HCT116 (cell line): ENCODE data around the gene WDHD1.

Experiments used
- FOSL1 ChIP-seq: IDR thresholded peaks from 2 replicates; pipeline ENCODE4 v1.6.1; 2012; ENCODE audit warnings: low read depth
- JUND ChIP-seq: IDR thresholded peaks from 2 replicates; pipeline ENCODE4 v1.6.1; 2012
- SIN3A ChIP-seq: IDR thresholded peaks from 2 replicates; pipeline ENCODE4 v1.6.1; 2012; ENCODE audit warnings: low read depth
- ZNF274 ChIP-seq: fragments of 200-500 bp; sonication (Bioruptor generic); IDR thresholded peaks from 2 replicates; pipeline ENCODE4 v1.6.1; 2014; ENCODE audit warnings: mild to moderate bottlenecking, low read depth, low read length, inconsistent platforms
- TF ChIP-seq, protein P1 (sequence below), 3 experiments: fragments of 200-600 bp in 1 of 3; sonication (generic) in 1 of 3; IDR thresholded peaks in 2 of 3; conservative IDR thresholded peaks in 1 of 3; 2 replicates each; pipeline ENCODE4 v1.5.1; 2012 to 2017; ENCODE audit warnings: low read depth in 2 of 3, low read length in 2 of 3, antibody characterized with exemption in 1 of 3, borderline replicate concordance in 1 of 3, control low read depth in 1 of 3, mild to moderate bottlenecking in 1 of 3, mixed read lengths in 1 of 3, mixed run types in 1 of 3, moderate library complexity in 1 of 3; ENCODE audit not compliant: insufficient read depth in 1 of 3

DNA sequence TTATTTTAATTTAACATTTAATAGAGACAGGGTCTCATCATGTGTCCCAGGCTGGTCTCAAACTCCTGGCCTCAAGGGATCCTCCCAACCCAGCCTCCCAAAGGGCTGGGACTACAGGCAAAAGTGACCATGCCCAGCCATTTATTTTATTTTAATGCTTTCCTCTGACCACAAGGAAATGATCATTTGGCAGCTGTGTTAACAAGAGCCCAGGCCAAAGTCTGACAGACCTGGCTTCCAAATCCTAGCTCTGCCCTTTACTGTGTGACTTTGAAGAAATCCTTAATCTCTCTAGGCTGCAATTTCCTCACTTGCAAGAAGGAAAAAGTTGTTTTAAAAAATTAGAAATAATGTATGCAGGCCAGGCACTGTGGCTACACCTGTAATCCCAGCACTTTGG lies 107.6 kb downstream of the WDHD1 start:
- TF ChIP-seq SIN3A (no peak), ZNF274 (no peak), FOSL1 (no peak), JUND (no peak)
- TF ChIP-seq, protein P1, sequence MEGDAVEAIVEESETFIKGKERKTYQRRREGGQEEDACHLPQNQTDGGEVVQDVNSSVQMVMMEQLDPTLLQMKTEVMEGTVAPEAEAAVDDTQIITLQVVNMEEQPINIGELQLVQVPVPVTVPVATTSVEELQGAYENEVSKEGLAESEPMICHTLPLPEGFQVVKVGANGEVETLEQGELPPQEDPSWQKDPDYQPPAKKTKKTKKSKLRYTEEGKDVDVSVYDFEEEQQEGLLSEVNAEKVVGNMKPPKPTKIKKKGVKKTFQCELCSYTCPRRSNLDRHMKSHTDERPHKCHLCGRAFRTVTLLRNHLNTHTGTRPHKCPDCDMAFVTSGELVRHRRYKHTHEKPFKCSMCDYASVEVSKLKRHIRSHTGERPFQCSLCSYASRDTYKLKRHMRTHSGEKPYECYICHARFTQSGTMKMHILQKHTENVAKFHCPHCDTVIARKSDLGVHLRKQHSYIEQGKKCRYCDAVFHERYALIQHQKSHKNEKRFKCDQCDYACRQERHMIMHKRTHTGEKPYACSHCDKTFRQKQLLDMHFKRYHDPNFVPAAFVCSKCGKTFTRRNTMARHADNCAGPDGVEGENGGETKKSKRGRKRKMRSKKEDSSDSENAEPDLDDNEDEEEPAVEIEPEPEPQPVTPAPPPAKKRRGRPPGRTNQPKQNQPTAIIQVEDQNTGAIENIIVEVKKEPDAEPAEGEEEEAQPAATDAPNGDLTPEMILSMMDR (IDR thresholded peaks at IDR 0.05 in 2 of 3, conservative IDR thresholded peaks at IDR 0.05 in 1 of 3; ENCODE audit: borderline replicate concordance in 1 of 3, insufficient read depth in 1 of 3, low read depth in 2 of 3, low read length in 2 of 3) = no peak
